ENCODE data around the gene STK32C.

The STK32C gene

DNA sequence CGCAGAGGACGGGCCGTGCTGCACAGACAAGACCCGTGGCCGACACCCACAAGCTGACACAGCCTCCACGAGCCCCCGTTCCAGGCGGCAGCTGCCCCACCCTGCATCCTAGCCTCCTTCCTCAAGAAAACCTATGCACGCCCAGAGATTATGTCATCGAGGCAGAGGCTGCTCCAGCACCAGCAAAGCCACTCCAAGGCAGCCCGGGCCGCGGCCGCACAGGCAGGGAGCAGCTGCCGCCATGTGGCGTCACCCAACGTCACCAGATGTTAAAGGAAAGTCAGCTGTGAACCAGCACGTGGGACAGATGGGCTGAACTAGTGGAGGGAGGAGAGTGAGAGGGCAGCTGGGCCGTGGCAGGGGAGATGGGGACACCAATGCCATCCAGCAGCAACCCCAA lies 59.8 kb downstream of the STK32C start:
- no peak for DNase-seq (ENCODE audit: low read depth)

DNA sequence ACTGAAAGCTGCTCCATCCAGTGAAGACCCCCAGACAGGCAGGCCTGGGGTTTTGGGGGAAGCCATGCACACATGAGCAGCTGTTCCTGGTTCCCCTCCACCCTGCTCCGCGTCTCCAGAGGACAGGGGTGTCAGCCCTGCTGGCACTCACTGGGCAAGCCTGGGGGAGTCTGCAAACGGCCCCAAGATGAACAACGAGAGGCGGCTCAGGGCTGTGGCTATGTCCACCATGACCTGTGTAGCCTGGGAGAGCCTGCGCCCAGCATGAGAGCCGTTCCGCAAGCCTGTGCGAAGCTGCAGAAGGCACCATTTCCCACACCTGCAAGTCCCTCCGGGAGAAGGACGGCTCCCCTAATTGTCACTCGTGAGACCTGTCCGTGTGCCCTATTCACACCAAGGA lies 61.5 kb downstream of the STK32C start:
- no peak for DNase-seq (ENCODE audit: low read depth)

DNA sequence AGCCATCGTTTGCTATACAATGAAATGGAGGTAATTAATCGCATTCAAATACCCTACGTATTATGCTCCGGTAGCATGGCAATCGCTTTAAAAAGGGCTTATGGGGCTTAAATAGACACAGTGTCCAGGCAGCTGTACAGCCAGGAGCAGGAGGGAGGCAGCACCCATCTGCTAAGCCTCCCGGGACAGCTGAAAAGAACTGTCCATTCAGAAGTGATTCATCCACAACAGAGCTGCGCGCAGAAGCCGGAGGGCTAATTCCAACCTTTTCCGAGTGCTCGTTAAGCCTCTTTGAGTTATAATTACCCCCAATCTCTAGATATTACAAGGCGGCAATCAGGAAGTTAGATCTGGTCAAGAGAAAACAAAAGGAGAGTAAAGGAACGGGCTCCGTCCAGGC lies 62.7 kb downstream of the STK32C start:
- DNase-seq (ENCODE audit: low read depth): no peak

DNA sequence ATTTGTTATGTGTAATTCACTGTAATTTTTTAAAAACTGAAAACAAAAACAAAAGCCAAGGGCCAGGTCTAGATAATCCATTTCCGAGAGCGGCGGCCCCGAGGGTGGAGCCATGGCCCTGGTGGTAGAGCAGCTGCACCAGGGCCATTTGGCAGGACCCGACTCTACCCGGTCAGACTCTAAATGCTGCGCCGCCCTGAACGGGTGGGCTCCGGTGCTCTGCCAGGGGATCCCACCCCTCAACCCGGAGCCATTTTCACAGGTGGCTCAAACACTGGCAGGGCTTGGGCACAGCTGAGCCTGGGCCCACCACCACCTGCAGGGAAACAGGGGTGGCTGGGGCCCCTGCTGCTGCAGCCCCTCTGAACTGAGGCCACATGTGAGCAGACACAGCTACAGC lies 64.1 kb downstream of the STK32C start:
- no peak for DNase-seq (ENCODE audit: low read depth)

DNA sequence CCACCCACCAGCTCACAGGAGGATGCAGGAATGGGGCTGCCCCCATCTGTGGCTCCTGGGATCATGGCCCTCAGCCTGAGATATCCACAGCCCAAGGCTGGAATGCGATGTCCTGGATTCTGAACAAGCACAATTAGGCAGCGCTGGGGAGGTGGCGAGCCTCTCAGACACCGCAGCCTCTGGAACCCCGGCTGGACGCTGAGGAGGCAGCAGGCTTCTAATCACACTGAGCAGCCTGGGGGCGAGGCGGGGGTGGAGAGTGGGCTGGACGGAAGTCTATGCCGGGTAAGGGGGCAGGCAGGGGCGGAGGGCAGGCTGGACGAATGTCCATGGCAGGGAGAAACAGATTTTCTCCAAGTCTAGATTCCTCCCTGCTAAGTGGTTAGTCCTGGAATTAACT lies 64.6 kb downstream of the STK32C start:
- DNase-seq (ENCODE audit: low read depth): no peak

DNA sequence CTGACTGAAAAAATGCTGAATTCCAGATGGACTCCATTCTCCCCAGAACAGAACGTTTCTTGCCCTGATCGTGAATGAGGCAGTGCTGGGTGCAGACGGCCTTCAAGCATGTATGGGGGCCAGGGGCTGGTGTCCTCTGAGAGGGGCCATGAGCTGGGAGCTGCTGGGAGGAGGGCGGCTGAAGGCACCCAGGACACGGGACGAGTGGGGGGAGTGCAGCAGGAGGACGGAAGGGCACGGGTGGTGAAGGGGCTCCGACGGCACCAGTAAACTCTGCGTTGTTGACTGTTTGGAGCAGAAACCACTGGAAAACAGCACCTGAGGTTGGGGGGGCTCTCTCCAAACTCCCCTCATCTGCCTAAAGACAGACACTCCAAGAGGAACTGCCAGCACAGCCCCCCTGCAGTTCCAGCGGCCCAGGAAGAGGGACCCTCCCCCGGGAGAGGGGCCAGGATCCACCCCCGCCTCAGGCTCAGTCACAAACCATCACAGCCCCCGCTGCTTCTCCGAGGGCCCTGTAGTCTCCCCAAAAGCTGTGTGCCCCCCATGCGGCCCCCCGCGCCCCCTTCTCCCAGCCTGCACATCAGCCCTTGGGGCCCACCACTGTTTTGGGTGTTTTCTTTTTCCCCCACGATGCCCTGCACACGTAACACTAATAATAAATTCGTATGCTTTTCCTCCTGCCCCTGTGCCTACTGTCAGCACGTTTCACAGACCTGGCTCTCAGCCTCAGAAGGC lies 65.5 kb downstream of the STK32C start:
- no peak for DNase-seq (ENCODE audit: low read depth)

DNA sequence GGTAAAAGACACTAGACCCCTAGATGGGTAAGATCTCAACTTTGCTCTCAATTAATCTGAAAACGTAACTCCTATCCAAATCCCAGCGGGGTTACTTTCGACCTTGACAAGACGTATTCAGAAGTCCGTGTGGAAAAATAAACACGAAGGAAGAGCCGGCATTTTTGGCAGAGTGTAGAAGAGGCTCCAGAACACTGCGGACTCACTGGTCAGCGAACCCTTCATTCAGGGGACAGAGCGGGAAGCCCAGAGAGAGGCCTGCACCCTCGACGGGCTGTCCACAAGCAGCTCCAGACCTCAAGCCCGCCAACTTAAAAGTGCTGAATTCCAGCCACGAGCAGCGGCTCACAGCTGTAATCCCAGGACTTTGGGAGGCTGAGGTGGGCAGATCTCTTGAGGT lies 66.3 kb downstream of the STK32C start:
- DNase-seq (ENCODE audit: low read depth): no peak

DNA sequence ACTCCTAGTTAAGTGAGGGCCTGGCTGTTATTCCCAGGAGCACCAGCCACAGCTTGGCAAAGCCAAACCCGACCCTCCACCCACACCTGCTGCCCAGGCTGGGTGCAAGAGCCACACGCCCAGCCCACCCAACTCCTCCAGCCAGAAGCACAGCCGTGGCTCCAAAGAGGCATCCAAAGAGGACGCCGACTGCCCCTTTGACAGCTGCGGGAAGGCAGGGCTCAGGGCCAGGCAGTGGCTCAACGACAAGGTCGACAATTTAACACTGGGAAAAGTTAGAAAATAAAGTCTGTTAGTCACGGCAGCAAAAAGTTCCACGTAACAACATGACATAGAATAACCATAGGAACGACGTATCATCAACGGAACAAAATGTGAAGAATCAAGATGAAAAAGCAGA lies 66.7 kb downstream of the STK32C start:
- DNase-seq (ENCODE audit: low read depth): no peak

DNA sequence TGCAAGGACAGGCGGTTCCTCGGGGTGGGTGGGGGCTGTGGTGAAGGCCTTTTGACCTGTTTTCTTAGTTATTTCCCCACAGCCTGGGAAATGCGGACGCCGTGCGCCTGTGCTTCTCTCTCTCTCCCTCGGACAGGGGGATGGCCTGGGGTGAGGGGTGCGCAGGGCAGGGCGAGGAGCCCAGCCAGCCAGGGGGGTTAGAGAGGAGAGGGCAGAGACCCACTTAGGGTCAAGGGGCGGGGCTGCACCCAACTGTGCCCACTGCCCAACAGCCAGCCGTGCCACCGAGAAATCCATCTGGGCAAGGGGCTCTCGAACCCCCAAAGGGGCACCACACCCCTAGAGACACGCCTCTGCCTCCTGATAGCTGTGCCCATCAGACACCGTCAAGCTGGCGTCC lies 67.2 kb downstream of the STK32C start:
- no peak for DNase-seq (ENCODE audit: low read depth)

DNA sequence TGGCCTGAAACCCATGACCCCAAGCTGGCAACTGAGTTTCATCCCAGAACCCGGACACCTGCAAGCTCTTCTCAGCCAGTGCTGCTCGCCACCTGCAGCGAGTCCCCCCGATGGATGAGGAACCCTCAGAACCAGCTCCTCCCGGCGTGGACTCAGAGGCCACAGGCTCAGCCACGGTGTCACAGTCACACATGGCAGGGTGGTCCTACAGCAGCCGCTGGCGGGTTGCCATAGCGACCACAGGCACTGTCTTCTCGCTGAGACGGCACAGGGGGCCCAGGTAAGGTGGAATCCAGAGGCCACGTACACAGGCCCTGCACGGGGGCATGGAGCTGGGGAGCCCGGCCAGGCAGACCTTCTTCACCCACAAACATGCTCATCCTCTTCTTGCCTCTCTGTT lies 67.6 kb downstream of the STK32C start:
- DNase-seq (ENCODE audit: low read depth): no peak

DNA sequence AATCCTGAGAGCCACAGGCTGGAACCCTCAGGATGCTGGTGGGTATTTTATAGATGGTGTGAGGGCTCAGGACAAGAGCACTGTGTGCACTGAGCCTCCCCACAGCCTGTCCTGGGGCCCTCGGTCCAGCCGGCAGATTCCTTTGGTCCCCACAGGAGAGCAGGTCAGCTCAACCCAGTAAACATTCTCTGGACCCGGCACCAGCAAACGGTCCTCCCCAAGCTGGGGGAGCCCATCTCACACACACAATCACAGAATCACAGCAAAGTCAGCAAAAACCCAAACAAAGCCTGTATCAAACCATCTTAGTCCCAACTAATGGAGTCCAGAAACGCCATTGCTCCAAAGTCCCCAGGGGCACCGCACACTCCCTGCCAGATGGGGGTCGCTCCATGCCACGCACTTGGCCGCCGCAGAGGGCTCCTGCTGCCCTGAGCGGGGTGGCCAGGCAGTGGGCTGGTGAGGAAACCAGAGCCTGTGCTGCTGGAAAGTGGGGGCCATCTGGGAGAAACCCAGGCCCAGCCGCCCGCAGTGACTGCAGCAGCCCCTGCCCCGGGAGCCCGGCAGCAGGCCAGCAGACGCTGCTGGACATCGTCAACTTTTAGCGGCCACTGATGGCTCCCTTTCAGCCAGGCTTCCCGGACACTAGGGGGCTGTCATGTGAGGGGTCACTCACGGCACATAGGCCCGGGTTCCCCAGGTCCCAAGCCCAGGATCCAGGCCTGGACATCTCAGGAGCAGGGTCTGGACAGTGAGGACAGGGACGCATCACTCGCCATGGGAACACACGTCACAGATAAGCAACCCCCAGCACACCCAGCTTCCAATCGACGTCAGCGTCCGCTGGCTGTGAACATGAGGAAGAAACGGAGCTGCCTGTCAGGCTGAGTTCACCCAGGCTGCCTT lies 68.4 kb downstream of the STK32C start:
- DNase-seq (ENCODE audit: low read depth): peak; percentile 9

DNA sequence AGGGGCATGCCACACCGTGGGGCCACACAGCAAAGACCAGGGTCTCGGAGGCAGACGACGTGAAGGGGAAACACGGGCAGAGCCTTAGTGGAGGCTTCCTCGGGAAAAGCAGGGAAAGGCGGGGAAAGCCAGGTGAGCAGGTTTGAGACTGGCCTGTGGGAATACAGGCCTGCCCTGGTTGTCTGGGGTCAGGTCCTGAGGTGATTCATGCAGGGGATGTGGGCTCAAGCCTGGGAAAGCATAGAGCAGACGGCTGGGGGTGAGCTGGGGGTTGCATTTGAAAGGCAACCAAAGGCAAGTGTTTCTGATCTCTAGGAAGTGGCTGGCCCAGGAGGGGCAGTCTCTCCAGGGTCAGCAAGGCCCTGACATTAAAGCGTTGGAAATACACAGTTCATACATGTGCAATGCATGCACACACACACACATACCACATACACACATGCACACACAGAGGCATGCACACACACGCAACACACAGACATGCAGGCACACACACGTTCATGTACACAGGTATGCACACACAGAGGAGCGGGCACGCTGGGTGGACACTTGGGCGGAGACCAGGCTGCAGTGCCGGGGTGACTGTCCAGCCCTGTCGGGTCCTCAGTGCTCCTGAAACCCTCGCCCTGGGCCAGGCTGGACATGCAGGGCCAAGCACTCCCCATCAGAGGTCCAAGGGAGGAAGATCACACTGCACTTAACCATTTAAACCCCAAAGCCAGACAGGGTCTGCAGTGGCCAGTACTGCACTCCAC lies 69.2 kb downstream of the STK32C start:
- no peak for DNase-seq (ENCODE audit: low read depth)

DNA sequence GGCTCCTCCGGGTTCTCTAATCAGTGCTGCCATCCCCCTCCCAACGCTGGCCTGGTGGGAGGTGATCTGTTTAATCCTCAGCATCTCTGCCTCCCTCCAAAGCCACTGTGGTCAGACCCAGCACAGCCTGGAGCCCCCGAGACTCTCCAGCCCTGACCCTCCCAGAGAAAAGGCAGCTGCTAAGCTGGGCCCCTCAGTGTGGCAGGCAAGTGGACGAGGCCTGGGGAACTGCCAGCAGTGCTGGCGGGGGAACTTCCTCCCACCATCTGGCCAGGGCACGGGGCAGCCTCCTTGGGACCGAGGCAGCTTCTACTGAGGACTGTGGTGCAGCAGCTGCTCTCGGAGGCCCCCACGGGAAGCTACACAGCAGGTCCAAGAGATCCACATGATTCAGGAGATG lies 69.9 kb downstream of the STK32C start:
- no peak for DNase-seq (ENCODE audit: low read depth)

DNA sequence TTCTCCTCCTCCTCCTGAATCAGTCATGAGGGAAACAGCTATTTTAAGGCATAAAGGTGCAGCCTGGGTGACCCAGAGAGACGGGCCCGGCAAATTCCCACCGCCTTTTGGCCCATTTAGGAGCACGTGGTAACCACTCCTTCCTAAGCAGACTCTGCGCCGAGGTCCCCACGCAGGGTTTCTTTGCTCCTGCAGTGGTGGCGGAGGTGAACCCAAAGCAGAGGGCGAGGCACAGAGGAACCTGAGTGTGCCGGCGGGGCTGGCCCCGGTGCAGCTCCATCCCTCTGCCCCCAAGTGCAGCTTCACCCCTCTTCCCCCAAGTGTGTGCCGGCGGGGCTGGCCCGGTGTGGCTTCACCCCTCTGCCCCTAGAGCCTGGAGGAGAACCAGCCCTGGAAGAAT lies 70.4 kb downstream of the STK32C start:
- DNase-seq (ENCODE audit: low read depth): no peak

DNA sequence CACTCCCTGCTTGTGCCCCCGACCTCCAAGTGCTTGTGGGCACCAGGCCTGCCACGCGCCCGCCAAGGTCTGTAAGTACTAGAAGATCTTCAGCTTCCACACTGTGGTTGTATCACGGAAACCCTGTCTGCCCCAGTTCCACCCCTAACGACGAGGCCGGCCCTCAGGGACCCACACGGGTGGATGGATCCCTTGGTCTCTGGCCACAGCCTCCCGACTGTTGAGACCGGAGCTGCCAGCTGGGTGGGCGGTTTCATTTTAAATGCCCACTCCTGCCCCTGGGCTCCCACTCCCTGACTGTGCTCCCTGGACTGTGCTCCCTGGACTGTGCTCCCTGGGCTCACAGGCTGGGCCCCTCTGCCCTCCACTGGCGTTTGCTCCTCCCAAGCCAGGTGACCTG lies 70.9 kb downstream of the STK32C start:
- no peak for DNase-seq (ENCODE audit: low read depth)

DNA sequence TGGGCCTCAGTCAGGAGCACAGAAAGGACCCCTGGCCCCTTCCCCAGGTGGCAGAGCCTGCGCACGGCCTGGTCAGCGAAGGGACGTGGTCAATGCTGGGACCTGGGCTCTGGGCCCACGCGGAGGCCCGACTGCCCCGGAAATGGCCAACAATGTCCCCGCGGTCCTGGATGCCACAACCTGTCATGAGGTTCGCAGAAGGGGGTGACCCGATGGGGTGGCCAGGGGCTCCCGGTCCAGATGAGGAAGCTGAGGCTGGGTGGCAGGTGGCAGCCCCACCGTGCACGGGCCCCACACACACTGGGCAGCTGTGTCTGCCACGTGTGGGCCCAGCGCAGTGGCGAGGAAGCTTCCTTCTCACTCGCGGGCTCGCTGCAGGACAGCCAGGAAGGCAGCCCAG lies 71.6 kb downstream of the STK32C start:
- DNase-seq (ENCODE audit: low read depth): no peak

DNA sequence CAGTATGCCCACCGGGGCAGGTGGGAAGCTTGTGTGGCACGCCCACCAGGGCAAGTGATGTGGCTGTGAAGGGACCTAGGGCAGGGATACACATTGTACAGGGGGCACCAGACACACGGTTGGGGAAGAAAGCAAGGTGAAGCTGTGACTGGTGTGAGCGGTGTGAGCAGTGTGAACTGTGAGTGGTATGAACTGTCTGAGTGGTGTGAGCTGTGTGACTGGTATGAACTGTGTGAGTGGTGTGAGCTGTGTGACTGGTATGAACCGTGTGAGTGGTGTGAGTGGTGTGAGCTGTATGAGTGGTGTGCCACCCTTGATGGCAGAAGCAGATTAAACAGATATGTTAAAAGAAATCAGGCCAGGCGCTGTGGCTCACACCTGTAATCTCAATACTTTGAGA lies 72.9 kb downstream of the STK32C start:
- DNase-seq (ENCODE audit: low read depth): no peak

DNA sequence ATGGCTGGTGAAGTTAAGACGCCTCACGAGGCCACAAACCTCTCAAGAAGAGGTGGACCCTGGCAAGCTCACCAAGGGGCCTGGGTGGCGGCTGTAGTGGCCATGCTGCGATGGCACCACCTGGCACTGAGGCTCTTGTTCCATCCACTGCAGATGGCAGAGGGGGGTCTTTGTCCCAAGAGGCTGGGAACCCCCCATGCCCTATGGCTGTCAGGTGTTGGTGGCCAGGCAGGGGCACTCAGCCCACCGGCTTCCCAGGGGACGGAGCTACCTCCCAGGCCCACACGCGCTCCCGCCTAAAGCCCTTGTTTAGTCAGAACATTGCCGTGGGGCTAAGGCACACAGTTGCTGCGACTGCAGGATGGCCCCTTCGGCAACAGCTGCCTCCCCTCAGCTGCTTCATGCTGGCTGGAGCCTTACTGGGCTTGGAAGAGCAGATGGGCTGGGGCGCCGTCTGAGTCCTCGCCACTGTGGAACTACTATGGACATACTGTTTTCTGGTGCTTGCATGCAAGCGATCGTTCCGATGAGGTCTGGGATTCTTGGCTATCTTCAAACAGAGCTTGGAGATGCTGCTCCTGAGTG lies 74.2 kb downstream of the STK32C start:
- DNase-seq (ENCODE audit: low read depth): no peak

DNA sequence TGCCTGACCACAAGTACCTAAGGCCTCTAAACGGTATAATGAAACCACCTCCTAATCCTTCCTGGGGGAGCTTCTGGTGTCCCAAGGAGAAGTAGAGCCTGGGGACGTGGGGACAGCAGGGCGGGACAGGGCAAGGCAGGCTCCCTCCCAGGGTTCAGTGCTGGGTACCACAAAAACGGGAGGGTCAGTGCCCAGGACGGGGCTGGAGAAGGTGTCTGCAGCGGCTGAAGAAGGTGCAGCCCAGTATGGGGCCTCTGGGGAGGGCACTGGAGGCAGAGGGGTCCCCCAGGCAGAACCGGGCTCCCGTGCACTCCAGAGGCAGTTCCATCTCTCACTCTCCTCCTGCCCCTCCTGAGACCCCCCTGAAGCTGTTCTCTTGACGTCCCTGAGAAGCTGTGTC lies 74.8 kb downstream of the STK32C start:
- no peak for DNase-seq (ENCODE audit: low read depth)

DNA sequence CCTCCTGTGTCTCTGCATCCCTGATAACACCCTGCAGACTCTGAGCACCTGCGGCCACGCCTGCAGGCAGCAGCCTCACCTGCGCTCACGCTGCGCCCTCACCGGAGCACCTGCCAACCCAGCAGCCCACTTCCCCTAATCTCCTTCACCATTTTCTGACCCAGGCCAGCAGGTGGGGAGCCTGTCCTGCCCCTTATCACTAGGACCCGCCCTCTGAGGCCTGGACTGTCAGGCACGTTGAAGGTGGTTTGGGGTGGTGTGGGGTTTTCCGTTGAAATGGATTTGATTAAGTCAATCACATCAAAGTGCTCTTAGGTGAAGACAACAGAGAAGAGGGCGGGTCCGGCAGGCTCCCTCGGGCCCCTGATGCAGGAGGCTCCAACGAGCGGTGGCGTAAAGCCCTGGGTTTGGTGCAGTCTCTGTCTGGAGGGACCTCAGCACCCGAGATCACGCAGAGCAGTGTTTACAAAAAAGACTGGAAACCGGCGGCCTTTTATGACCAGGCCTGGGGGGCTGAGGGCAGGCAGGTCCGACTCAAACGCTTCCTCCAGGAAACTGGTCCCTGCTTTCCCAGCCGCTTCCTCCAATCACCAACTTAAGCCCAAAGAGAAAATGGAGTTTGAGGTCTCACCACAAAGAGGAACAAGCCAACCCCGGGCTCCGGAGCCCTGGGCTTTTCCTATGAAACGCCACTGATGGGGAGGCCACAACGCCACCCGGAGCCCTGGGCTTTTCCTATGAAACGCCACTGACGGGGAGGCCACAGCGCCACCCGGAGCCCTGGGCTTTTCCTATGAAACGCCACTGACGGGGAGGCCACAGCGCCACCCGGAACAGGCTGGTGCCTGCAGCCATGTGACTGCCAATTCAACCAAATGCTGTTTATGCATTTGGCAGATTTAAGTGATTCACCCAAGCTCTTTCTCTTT lies 75.5 kb downstream of the STK32C start:
- DNase-seq (ENCODE audit: low read depth): no peak

DNA sequence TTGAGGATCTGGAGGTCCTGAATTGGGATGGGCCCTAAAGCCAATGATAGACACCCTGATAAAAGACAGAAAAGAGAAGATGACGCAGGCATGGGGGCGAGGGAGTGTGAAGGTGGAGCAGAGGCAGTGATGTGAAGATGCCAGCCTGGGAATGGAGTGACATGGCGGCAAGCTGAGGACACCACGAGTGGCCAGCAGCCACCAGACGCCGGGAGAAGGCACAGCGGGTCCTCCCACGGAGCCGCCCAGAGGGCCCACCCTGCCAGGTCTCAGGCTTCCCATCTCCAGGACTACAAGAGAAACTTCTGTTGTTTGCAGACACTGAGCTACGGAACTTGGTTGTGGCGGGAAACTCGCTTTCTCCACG lies 76.1 kb downstream of the STK32C start:
- DNase-seq (ENCODE audit: low read depth): no peak

Data from amniotic epithelial cell (primary cell).